ENCODE measurements around the gene SMIM41. TPM values are rescaled to one million over a fixed set of nuclear protein-coding genes. Genes with fewer than 3 reads are reported as not detected.

The SMIM41 gene
- polyA plus RNA-seq, 3 donors = not detected

DNA sequence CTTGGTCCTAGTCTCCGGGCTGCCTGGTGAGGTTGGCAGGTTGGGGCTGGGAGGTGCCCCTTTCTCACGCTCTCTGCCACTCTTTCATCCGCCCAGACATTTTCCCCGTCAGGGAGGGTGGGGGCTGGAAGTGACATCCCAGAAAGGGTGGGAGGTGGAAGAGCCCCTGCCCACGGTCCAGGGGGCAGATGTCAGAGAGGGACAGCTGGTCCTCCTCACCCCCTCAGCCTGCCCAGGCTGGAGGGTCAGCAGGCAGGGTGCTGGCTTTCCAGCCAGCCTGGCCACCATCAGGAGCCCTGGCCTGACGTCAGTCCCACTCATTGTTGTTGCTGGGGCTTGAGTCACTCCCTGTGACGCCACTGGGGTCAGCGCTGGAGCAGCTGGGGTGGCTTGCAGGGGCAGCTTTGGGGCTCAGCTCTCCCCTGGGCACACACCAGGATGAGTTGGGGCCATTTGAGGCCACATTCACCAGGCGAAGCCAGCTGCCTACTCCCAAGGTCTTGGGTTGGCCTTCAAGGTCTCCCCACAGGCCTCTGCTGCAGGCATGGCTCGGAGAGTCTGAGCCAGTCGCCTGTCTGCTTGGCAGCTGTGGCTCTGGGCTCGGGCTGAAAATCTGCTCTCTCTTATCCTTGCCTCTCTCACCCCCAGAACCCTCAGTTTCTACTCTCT lies 15.4 kb upstream of the SMIM41 start:
- Histone ChIP-seq H3K27ac (ENCODE audit: low read depth in 1 of 2, low read length in 2 of 2) (no peak overlapping the region), H3K36me3 (replicated peaks in 1 of 2; ENCODE audit: control insufficient read depth in 1 of 2, insufficient read depth in 2 of 2, low read length in 2 of 2) (no peaks in the 10 kb centered on the region), H4K20me1 (ENCODE audit: insufficient read depth, low read length) (no peaks in the 10 kb centered on the region), H3K79me2 (ENCODE audit: insufficient read depth, low read length) (no peaks in the 10 kb centered on the region), H3K9ac (ENCODE audit: insufficient read depth, low read length, poor library complexity, severe bottlenecking) (no peak overlapping the region), H3K27me3 (ENCODE audit: control insufficient read depth in 2 of 2, insufficient read depth in 2 of 2, low read length in 2 of 2) (peaks cover 0 to 5% of the 10 kb centered on the region in 2 donors), H3K4me1 (ENCODE audit: control insufficient read depth in 1 of 2, insufficient read depth in 2 of 2, low read length in 2 of 2) (peaks cover 2 to 3% of the 10 kb centered on the region in 2 donors), H3K4me2 (replicated peaks; ENCODE audit: extremely low read depth, low read length, poor library complexity, severe bottlenecking) (no peak overlapping the region), H3K4me3 (replicated peaks in 1 of 3; ENCODE audit: low read depth in 2 of 3, low read length in 3 of 3) (no peak overlapping the region), H2AFZ (ENCODE audit: insufficient read depth, low read depth, low read length, poor library complexity, severe bottlenecking) (no peak overlapping the region), H3K9me3 (replicated peaks in 1 of 2; ENCODE audit: control insufficient read depth in 1 of 2, insufficient read depth in 1 of 2, low read length in 2 of 2) (no peaks in the 10 kb centered on the region)
- intact Hi-C loops (cut with micrococcal nuclease) = no loop called here
- 85% methylated on average over 8 of the region's 12 CpGs for WGBS (ENCODE audit: insufficient coverage)
- peaks cover 0 to 4% (median 0%) of the 10 kb centered on the region in 7 donors for H3K9me3 Mint-ChIP-seq
- TF ChIP-seq, protein P1, sequence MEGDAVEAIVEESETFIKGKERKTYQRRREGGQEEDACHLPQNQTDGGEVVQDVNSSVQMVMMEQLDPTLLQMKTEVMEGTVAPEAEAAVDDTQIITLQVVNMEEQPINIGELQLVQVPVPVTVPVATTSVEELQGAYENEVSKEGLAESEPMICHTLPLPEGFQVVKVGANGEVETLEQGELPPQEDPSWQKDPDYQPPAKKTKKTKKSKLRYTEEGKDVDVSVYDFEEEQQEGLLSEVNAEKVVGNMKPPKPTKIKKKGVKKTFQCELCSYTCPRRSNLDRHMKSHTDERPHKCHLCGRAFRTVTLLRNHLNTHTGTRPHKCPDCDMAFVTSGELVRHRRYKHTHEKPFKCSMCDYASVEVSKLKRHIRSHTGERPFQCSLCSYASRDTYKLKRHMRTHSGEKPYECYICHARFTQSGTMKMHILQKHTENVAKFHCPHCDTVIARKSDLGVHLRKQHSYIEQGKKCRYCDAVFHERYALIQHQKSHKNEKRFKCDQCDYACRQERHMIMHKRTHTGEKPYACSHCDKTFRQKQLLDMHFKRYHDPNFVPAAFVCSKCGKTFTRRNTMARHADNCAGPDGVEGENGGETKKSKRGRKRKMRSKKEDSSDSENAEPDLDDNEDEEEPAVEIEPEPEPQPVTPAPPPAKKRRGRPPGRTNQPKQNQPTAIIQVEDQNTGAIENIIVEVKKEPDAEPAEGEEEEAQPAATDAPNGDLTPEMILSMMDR (IDR thresholded peaks at IDR 0.05) = no peak
- H3K4me1 Mint-ChIP-seq = peaks cover 18% of the 10 kb centered on the region
- no peak overlapping the region for H3K27ac Mint-ChIP-seq
- H3K4me3 Mint-ChIP-seq = no peak overlapping the region
- peaks cover 2 to 26% (median 21%) of the 10 kb centered on the region in 3 donors for H3K27me3 Mint-ChIP-seq (ENCODE audit: low read depth in 3 of 3)
- H3K36me3 Mint-ChIP-seq = peaks cover 0 to under 1% of the 10 kb centered on the region in 2 donors
- DNase-seq = no peak

DNA sequence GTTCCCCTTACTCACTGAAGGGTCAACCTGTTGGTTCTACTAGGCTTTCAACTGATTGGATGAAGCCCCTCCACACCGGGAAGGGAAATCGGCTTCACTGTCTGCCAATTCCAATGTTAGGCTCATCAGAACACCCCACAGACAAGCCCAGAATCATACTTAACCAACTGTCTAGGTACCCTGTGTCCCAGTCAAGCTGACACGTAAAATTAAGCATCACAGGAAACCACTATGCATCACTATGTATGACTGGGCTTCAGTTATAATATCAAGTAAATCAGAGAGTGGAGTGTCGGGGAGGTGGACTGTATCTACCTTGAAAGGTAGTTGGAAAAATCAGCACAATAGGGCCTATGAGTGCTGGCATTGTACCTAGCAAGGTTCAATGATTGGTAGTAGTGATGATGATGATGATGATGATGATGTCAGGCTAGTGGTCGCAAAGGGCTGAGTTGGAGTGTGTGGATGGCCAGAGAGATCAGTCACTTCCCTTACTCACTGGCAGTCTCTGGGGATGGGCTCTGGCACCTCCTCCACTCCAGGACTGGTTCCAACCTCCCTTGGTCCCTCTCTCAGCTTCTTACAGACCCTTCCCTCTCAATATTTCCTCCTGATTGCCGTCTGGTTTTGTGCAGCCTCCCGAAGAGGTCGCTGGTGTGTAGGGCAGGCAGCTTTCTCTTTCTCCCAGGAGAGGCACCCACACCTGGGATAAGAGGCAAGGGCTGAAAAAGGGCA lies 13.0 kb upstream of the SMIM41 start:
- Histone ChIP-seq H2AFZ (ENCODE audit: insufficient read depth, low read depth, low read length, poor library complexity, severe bottlenecking) (no peak overlapping the region), H3K9ac (ENCODE audit: insufficient read depth, low read length, poor library complexity, severe bottlenecking) (no peak overlapping the region), H3K4me1 (ENCODE audit: control insufficient read depth in 1 of 2, insufficient read depth in 2 of 2, low read length in 2 of 2) (peaks cover 20% of the 10 kb centered on the region in 2 donors), H3K4me2 (replicated peaks; ENCODE audit: extremely low read depth, low read length, poor library complexity, severe bottlenecking) (no peak overlapping the region), H3K79me2 (ENCODE audit: insufficient read depth, low read length) (peaks cover 17% of the 10 kb centered on the region), H3K27ac (ENCODE audit: low read depth in 1 of 2, low read length in 2 of 2) (no peak overlapping the region), H4K20me1 (ENCODE audit: insufficient read depth, low read length) (no peaks in the 10 kb centered on the region), H3K4me3 (replicated peaks in 1 of 3; ENCODE audit: low read depth in 2 of 3, low read length in 3 of 3) (no peak overlapping the region), H3K36me3 (replicated peaks in 1 of 2; ENCODE audit: control insufficient read depth in 1 of 2, insufficient read depth in 2 of 2, low read length in 2 of 2) (no peaks in the 10 kb centered on the region), H3K9me3 (replicated peaks in 1 of 2; ENCODE audit: control insufficient read depth in 1 of 2, insufficient read depth in 1 of 2, low read length in 2 of 2) (no peaks in the 10 kb centered on the region), H3K27me3 (ENCODE audit: control insufficient read depth in 2 of 2, insufficient read depth in 2 of 2, low read length in 2 of 2) (peaks cover 0 to 5% of the 10 kb centered on the region in 2 donors)
- peaks cover 37% of the 10 kb centered on the region for H3K4me1 Mint-ChIP-seq
- no peaks in the 10 kb centered on the region for H3K36me3 Mint-ChIP-seq
- TF ChIP-seq, protein P1 (IDR thresholded peaks at IDR 0.05) = no peak
- no peak overlapping the region for H3K4me3 Mint-ChIP-seq
- peaks cover 0 to 4% (median 0%) of the 10 kb centered on the region in 7 donors for H3K9me3 Mint-ChIP-seq
- intact Hi-C loops (cut with micrococcal nuclease) = loop anchor here in 1 of 2 donors (5.0 kb wide), 1 partner anchor 39 kb away; no protein-coding TSS in a partner anchor
- peak in 2 of 3 donors; percentile 23 to 54 for DNase-seq
- 54% methylated on average over 3 of the region's 8 CpGs for WGBS (ENCODE audit: insufficient coverage)
- peak overlapping the region in 4 of 7 donors; percentile 3 to 74 (median 24) for H3K27ac Mint-ChIP-seq
- H3K27me3 Mint-ChIP-seq (ENCODE audit: low read depth in 3 of 3) = peaks cover 2 to 26% (median 21%) of the 10 kb centered on the region in 3 donors

Measured in CD14-positive monocyte (primary cell).